Epithelial cell of proximal tubule (primary cell): ENCODE results near the gene UNG. TPM values are rescaled to one million over a fixed set of nuclear protein-coding genes. Genes with fewer than 3 reads are reported as not detected.
"Not testable (repeated sequence)": the region's sequence is repeated elsewhere in the genome, so short reads cannot be mapped to it uniquely, and the experiment has no call there.

Experiments
- DNase-seq: peaks from one replicate; pipeline ENCODE4 v3.0.0-alpha.2; 2011; ENCODE audit warnings: low read depth
- H3K4me3 ChIP-seq: 2 replicates; pipeline ENCODE4 v1.5.1; 2011; ENCODE audit warnings: low read depth, mild to moderate bottlenecking, low read length
- CTCF ChIP-seq: conservative IDR thresholded peaks from 2 replicates; pipeline ENCODE4 v1.5.1; 2012; ENCODE audit warnings: low read depth, mild to moderate bottlenecking, low read length
- total RNA-seq: library from RNA; depleted of rRNA; stranded (reverse); fragments of >200 nt; gene quantifications from 2 replicates; pipeline ENCODE4 v1.2.3, GENCODE V29; 2015

Gene UNG
- total RNA-seq, 1 donor from 2014 or later = 118 TPM

- DNase-seq = no peak
- no peak for TF ChIP-seq CTCF
- H3K4me3 ChIP-seq = no peak overlapping the region
Measured at GRCh38 chr12:109139791-109140190, 42.4 kb downstream of the UNG start.

GRCh38 chr12:109140560-109140959 lies 43.2 kb downstream of the UNG start:
- no peak for TF ChIP-seq CTCF
- DNase-seq = no peak
- no peak overlapping the region for H3K4me3 ChIP-seq

- no peak for TF ChIP-seq CTCF
- no peak for DNase-seq
- H3K4me3 ChIP-seq = no peak overlapping the region
Measured at GRCh38 chr12:109144224-109144623, 46.8 kb downstream of the UNG start.

GRCh38 chr12:109147126-109147525 lies 49.7 kb downstream of the UNG start:
- not testable (repeated sequence) for DNase-seq, H3K4me3 ChIP-seq

GRCh38 chr12:109147954-109148353 lies 50.6 kb downstream of the UNG start:
- no peak for DNase-seq
- no peak for TF ChIP-seq CTCF
- H3K4me3 ChIP-seq = no peak overlapping the region

- H3K4me3 ChIP-seq = no peak overlapping the region
- no peak for DNase-seq
- TF ChIP-seq CTCF = no peak
Measured at GRCh38 chr12:109150124-109150640, 52.8 kb downstream of the UNG start.

- no peak for TF ChIP-seq CTCF
- DNase-seq = no peak
- H3K4me3 ChIP-seq = no peak overlapping the region
Measured at GRCh38 chr12:109151457-109151856, 54.1 kb downstream of the UNG start.
